GM23338 (cell line): ENCODE data around the gene COL5A2.

ENCODE experiments used
- CREB1 ChIP-seq: fragments of 250-450 bp; sonication (Bioruptor Pico); IDR thresholded peaks from 2 replicates; pipeline ENCODE4 v1.5.0; 2020; ENCODE audit warnings: low read depth, mild to moderate bottlenecking, moderate library complexity
- EZH2 ChIP-seq: fragments of 200-600 bp; sonication (generic); IDR thresholded peaks from one replicate; pipeline ENCODE4 v1.8.0; 2017; ENCODE audit warnings: antibody characterized with exemption, mild to moderate bottlenecking, low read depth; ENCODE audit not compliant: unreplicated experiment
- POLR2AphosphoS5 ChIP-seq: IDR thresholded peaks from 2 replicates; pipeline ENCODE4 v1.6.1; 2016; ENCODE audit warnings: antibody characterized with exemption, low read depth
- ZNF114 ChIP-seq: fragments of 250-450 bp; sonication (Bioruptor Pico); IDR thresholded peaks from 2 replicates; pipeline ENCODE4 v1.5.0; 2020; ENCODE audit warnings: mild to moderate bottlenecking, moderate library complexity
- TF ChIP-seq, protein P1 (sequence below), 2 experiments: fragments of 200-600 bp in 1 of 2; sonication (generic) in 1 of 2; conservative IDR thresholded peaks; 2 replicates each; pipeline versions ENCODE4 v1.5.1 to v1.6.1; 2016 to 2017; ENCODE audit warnings: antibody characterized with exemption in 2 of 2, low read depth in 2 of 2, mild to moderate bottlenecking in 2 of 2, moderate library complexity in 1 of 2
- TF ChIP-seq, protein P2 (sequence below): IDR thresholded peaks from one replicate; pipeline ENCODE4 v1.6.1; 2018; ENCODE audit warnings: antibody characterized with exemption; ENCODE audit not compliant: unreplicated experiment

DNA sequence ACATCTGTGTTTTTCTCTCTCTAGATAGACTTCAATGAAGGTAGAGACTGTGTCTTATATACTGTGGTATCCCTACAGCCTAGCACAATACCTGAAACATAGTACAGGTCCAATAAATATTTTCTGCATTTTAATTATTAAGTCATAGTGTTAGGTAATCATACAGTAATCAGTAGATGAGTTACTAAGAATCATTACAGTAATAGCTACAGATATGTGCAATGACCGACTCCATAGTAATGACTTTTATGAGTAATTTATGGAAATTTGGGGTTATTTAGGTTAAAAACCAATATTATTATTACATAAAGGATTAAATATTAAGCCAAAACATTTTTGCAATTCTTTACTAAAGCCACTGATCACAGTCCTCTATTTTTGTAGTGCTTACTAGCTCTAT lies 21.6 kb downstream of the COL5A2 start:
- TF ChIP-seq, protein P1, sequence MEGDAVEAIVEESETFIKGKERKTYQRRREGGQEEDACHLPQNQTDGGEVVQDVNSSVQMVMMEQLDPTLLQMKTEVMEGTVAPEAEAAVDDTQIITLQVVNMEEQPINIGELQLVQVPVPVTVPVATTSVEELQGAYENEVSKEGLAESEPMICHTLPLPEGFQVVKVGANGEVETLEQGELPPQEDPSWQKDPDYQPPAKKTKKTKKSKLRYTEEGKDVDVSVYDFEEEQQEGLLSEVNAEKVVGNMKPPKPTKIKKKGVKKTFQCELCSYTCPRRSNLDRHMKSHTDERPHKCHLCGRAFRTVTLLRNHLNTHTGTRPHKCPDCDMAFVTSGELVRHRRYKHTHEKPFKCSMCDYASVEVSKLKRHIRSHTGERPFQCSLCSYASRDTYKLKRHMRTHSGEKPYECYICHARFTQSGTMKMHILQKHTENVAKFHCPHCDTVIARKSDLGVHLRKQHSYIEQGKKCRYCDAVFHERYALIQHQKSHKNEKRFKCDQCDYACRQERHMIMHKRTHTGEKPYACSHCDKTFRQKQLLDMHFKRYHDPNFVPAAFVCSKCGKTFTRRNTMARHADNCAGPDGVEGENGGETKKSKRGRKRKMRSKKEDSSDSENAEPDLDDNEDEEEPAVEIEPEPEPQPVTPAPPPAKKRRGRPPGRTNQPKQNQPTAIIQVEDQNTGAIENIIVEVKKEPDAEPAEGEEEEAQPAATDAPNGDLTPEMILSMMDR (conservative IDR thresholded peaks at IDR 0.05; ENCODE audit: low read depth in 2 of 2), result no peak
- TF ChIP-seq EZH2, result no peak
- TF ChIP-seq ZNF114 (CRISPR knock-in tag), result no peak
- no peak for TF ChIP-seq POLR2AphosphoS5
- TF ChIP-seq CREB1 (CRISPR knock-in tag), result no peak
- TF ChIP-seq, protein P2, sequence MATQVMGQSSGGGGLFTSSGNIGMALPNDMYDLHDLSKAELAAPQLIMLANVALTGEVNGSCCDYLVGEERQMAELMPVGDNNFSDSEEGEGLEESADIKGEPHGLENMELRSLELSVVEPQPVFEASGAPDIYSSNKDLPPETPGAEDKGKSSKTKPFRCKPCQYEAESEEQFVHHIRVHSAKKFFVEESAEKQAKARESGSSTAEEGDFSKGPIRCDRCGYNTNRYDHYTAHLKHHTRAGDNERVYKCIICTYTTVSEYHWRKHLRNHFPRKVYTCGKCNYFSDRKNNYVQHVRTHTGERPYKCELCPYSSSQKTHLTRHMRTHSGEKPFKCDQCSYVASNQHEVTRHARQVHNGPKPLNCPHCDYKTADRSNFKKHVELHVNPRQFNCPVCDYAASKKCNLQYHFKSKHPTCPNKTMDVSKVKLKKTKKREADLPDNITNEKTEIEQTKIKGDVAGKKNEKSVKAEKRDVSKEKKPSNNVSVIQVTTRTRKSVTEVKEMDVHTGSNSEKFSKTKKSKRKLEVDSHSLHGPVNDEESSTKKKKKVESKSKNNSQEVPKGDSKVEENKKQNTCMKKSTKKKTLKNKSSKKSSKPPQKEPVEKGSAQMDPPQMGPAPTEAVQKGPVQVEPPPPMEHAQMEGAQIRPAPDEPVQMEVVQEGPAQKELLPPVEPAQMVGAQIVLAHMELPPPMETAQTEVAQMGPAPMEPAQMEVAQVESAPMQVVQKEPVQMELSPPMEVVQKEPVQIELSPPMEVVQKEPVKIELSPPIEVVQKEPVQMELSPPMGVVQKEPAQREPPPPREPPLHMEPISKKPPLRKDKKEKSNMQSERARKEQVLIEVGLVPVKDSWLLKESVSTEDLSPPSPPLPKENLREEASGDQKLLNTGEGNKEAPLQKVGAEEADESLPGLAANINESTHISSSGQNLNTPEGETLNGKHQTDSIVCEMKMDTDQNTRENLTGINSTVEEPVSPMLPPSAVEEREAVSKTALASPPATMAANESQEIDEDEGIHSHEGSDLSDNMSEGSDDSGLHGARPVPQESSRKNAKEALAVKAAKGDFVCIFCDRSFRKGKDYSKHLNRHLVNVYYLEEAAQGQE, result no peak
